NCI-H748 treated with DMSO at 0.1 percent for 48 hours (cell line): ENCODE data around the gene SOX6.

Source experiments
- DNase-seq: peaks from one replicate; lab custom pipeline; 2025; lab: John Stamatoyannopoulos, UW

The SOX6 gene

DNA sequence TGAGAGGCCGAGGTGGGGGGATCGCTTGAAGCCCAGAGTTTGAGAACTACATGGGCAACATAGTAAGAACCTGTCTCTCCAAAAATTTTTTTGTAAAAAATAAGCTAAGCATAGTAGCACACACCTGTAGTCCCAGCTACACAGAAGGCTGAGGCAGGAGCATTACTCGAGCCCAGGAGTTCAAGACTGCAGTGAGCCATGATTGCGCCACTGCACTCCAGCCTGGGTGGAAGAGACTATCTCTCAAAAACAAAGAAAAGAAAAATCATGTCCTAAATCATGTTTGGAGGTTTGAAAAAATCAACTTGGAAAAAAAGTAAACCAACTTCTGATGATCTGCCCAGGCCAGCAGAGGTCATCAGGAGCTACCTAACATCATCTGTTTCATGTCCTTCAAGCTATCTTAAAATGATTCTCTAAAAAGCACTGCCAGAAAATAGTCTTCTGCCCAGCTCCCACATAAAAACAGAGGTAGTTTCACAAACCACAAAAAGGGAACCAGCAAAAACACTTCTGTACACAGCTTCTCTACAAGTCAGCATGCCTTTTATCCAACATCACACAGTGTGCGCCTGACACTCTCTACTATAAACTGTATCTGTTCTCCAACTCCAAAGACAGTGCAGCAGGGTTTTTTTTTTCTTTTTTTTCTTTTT lies 165.0 kb downstream of the SOX6 start:
- no peak for DNase-seq

DNA sequence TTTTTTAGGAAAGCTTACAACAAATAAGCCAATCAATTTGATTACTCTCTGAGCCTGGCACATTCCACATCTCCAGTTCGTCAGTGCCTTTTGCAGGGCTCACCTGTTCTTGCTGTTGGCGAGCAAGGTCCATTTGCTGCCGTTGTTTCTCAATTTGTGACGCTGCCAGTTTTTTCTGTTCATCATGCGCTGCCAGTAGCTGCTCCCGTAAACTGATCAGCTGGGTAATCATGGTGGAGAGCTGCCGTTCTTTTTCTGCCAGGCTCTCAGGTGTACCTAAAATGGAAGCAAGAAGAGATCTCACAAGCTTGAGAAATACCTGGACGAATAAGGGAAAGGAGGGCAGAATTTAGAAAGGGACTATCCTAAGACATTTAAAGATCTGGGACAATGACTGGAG lies 169.7 kb downstream of the SOX6 start:
- DNase-seq, result no peak

DNA sequence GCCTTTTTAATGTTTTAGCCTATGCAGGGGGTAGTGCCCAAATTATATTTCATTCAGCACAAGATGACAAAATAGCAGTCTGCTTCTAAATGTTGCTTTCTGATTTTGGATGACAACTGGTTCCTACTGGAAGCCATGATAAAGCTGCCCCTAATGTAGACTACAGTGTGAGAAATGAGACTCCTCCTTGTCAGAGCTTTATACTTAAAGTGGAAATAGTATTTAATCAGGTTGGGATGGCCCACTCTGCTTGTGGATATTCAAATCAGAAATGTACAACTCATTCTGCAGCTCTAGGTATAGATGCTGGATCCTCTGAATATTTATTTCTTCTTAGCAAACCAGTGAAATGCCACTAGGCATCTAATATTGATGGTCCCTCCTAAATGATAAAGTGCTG lies 171.3 kb downstream of the SOX6 start:
- DNase-seq, result no peak

DNA sequence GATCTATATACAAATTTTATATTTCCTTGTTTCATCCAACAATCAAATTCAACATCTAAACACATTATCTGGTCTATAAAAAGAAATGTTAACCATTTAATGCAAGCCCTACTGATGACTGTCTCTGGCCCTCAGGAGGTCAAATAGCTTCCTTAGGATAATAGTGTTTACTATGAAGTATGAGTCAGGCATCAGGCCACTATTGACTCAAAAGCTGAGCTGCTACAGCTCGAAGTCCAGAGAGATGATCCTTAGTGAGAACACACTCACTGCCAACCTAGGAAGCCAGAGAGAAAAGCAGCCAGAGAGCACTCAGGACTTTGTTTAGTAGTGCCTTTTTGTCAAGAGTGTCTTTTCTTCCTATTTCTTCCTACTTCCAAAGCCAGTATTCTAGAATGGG lies 171.8 kb downstream of the SOX6 start:
- DNase-seq, result peak; percentile 28

DNA sequence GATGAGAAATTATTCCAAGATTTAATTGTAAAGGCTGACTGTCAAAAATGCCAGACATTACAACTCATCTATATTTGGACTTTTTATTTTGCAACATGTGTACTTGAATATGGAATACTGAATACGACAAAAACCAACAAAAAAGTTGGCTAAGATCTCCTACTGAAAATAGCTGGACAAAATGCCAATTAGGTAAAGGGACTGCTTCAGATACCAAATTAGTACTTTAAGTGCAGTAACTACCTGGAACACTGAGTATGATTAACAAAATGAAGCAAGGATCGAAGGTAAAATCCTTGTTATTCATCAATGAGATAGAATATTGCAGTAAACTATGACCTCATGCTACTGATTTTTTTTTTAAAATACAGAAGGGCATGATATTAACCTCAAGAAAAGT lies 173.8 kb downstream of the SOX6 start:
- no peak for DNase-seq

DNA sequence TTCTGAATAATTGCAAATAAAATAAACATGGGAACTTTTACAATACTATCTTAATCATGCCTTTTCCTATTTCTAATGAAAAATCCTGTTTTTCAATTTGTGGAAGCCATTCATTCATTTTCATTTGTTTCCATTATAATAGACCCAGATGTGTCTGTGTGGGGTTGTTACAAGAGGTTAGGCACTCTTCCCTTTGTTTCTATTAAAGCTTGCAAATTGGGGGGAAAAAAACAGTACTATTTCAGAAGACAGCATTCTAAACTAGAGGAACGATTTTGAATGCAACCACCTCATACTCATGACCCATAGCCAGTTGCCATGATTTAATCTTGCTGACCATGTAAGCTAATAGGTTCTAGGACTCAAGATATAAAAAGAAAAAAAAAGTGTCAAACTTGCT lies 175.5 kb downstream of the SOX6 start:
- DNase-seq, result no peak

DNA sequence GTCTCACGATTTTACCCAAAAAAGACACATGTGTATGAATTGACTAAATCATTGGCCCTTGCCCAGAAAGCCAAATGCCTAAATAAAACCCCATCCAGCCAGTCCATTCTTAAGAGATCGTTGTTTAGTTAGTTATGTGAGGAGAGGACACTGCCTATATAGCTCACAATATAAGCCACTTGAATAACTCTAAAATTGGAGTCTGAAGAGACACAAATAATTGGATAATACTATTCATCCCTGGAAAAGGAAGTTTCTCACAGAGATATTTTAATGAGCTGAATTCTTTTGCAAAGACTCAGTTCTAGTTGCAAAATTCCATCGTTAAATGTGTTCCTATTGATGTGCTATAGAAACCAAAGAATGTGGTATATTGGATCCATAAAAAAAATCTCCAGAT lies 176.7 kb downstream of the SOX6 start:
- no peak for DNase-seq

- peak; percentile 63 for DNase-seq
These were observed 178.1 kb downstream of the SOX6 start for GRCh38 chr11:16178273-16178672.

- DNase-seq, result no peak
These were observed 178.7 kb downstream of the SOX6 start for GRCh38 chr11:16177688-16178087.

DNA sequence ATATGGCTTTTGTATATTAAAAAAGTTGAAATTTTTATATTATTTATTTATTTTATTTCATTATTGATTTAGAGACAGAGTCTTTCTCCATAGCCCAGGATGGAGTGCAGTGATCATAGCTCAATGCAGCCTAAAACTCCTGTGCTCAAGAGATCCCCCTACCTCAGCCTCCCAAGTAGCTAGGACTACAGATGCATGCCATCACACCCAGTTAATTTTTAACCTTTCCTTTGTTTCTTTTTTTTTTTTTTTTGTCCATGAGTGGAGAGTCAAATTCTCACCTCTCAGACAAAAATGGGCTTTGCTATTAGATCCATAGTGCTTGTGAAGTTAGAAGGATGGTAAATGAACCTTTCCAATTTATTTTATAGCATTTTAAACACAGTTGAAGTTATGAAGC lies 182.5 kb downstream of the SOX6 start:
- no peak for DNase-seq

GRCh38 chr11:16171882-16172281 lies 184.5 kb downstream of the SOX6 start:
- no peak for DNase-seq

DNA sequence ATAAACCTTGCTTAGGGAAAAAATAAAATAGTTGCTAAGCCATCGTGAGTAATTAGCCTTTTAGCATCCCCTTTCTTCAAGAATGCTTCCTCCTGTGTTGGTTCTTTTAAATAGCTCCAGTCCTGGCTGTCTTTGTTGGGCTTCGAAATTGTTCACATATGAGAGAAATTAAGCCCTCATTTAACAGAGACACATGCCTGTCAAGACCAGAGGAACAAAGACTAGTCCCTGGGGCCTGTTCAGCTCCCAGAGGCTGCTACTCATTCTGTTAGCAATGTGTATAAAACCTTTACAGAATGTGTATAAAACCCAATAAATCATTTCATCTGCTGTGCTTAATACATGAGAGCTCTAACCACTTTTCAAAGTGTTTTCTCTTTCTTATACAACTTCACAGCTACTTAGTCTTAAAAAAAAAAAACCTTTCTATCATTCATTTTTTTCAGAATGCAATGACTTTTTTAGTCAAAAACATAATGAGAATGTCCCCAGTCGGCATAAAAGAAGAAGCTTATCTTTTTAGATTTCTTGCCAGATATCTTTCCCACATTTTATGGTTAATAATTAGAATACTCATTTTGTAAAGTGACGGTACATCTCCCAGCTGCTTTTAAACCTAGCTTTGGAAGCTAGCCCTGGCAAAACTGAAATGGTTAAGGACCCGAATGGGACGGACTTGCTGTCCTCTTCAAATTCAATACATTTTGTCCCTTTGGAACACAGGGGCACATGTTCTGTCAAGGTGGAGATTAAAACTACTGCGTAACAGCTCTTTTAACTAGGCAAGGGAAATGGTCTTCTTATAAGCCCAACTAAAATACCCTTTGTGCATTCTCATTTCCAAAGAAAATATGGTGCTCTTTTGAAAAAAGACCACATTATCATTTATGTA lies 186.1 kb downstream of the SOX6 start:
- DNase-seq, result no peak

GRCh38 chr11:16169541-16169940 lies 186.8 kb downstream of the SOX6 start:
- no peak for DNase-seq

- no peak for DNase-seq
These were observed 188.4 kb downstream of the SOX6 start for GRCh38 chr11:16167706-16168487.

DNA sequence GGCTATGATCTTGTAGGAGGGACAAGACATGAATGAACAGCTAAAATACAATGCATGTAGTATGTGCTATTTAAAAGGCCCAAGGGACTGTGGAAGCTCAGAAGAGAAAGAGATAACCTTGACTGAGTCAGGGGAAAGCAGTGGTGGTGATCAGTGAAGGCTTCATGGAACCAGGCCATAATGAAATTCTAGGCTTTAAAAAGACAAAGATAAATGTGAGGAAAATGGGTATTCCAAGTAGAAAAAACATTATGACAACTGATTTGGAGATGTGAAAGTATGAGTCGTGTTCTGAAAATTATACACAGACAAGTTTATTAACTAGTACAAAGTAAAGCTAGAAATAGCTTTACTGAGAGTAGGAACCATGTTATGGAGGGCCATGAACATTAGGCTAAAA lies 189.8 kb downstream of the SOX6 start:
- DNase-seq, result no peak

DNA sequence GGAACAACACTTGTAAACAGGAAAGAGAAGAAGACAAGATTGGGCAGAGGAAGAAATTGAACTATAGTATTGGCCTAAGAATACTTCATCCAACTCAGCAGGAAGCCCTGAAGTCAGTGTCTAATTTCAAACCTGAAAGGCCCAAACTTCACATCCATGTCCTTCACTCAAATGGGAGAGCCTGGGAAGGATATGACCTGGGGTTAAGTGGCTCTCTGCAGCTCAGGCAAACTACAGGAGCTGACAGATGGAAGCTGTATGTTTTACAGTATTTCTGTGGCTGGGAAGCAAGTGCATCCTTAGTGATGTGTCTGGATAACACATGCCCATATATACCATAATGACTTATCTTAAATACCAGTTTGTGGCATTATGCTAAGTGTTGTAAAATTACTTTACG lies 196.2 kb downstream of the SOX6 start:
- no peak for DNase-seq

DNA sequence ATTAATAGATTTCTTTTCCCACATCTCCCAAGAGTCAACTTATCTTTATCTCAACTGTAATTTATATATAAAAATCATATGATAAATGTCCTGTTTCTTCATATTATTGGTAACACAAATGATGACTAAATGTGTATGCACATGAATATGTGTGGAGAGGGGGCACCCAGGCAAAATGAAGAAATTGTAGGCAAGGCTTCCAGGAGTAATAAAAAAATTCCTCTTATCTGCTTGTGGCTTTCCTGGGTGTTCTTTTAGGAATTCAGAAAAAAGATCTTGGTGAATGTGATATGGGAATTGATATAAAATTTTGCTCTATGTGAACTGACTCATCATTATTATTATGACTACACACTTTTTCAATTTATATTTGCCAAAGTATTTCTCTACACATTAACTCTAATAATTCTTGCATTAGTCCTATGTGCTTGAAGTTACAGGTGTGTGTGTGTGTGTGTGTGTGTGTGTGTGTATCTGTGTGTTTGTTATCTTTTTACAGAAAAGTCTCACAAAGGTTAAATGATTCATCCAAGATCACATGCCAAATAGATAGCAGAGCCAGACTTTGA lies 197.8 kb downstream of the SOX6 start:
- no peak for DNase-seq

- no peak for DNase-seq
These were observed 199.0 kb downstream of the SOX6 start for GRCh38 chr11:16157327-16157726.

GRCh38 chr11:16155448-16155847 lies 200.9 kb downstream of the SOX6 start:
- DNase-seq, result no peak

GRCh38 chr11:16154715-16155396 lies 201.5 kb downstream of the SOX6 start:
- DNase-seq, result no peak

DNA sequence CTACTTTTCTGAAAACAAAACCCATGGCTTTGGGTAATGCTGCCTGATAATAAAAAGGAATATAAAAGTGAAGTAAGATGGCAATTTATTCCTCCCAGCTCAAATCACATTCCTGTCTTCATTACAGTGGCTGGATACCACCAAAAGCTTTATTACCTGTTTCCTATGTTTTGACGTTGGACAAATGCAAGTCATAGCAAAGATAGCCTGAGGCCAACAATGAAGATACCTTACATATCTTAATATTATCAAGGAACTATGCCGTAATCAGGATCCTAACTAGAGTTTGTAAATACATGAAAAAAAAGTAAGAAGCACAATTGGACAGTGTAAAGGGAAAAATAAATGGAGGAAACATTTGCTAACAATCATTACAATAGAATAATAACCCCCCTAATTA lies 202.4 kb downstream of the SOX6 start:
- no peak for DNase-seq

DNA sequence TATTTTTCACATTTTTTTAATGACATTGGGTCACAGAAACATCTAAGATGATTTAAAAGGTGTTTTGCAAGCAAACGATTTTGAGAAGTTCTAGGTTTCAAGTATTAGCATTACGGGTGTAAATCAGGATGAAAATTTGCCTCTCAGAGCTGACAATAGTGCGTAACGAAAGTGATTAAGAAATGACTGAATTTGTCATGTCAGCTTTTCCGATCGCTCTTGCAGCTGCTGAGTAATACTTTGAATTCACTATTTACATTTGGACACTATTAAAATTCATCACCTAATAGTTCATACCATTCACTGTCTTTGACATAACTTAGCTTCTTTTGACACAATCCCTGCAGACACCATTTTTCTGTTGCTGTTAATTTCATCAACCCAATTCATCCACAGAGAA lies 205.2 kb downstream of the SOX6 start:
- no peak for DNase-seq
